Measurements from ENCODE around the gene FRAS1.

FRAS1 gene

DNA sequence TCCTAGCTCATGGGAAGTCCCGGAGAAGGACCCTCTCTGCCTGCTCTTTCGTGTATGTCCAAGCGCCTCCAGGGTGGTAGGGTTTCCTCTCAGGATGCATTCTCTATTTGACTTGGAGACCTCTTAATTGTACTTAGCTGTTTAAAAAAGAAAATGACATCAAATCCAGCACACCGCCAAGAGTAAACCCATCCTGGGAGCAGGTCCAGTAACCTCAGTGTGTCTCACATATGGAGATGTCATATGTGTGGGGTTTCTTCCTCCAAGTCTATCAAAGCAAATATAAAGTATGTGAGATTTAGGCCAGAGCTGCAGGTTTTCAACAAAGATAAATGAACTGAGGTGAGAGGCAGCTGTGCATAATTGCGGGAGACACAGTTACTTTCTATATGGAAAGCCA lies 285.0 kb downstream of the FRAS1 start:
- TF ChIP-seq, protein P1, sequence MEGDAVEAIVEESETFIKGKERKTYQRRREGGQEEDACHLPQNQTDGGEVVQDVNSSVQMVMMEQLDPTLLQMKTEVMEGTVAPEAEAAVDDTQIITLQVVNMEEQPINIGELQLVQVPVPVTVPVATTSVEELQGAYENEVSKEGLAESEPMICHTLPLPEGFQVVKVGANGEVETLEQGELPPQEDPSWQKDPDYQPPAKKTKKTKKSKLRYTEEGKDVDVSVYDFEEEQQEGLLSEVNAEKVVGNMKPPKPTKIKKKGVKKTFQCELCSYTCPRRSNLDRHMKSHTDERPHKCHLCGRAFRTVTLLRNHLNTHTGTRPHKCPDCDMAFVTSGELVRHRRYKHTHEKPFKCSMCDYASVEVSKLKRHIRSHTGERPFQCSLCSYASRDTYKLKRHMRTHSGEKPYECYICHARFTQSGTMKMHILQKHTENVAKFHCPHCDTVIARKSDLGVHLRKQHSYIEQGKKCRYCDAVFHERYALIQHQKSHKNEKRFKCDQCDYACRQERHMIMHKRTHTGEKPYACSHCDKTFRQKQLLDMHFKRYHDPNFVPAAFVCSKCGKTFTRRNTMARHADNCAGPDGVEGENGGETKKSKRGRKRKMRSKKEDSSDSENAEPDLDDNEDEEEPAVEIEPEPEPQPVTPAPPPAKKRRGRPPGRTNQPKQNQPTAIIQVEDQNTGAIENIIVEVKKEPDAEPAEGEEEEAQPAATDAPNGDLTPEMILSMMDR (IDR thresholded peaks at IDR 0.05; ENCODE audit: low read depth, low read length) = no peak
- H3K4me3 ChIP-seq (ENCODE audit: low read depth, low read length) = no peak overlapping the region

DNA sequence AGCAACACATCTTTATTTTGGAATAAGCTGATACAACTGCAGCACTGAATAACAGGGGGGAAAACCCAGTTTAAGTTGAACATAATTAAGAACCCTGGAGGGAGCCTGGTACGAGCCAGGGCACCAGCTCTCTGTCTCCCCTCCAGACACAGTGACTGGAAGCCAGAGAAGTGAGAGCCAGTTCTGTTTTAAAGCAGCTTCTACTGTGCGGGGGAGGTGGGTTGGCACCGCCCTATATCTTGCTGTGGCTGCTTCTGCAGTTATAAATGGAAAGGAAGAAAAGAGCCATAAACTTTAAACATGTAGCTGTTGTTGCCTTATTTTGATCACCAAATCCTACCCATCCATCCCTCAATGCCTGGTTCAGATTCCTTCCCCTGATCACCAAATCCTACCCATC lies 286.6 kb downstream of the FRAS1 start:
- no peak overlapping the region for H3K4me3 ChIP-seq (ENCODE audit: low read depth, low read length)
- TF ChIP-seq, protein P1 (IDR thresholded peaks at IDR 0.05; ENCODE audit: low read depth, low read length) = no peak

- TF ChIP-seq, protein P1 (IDR thresholded peaks at IDR 0.05; ENCODE audit: low read depth, low read length) = no peak
- no peak overlapping the region for H3K4me3 ChIP-seq (ENCODE audit: low read depth, low read length)
These were observed 288.1 kb downstream of the FRAS1 start for GRCh38 chr4:78345237-78345636.

DNA sequence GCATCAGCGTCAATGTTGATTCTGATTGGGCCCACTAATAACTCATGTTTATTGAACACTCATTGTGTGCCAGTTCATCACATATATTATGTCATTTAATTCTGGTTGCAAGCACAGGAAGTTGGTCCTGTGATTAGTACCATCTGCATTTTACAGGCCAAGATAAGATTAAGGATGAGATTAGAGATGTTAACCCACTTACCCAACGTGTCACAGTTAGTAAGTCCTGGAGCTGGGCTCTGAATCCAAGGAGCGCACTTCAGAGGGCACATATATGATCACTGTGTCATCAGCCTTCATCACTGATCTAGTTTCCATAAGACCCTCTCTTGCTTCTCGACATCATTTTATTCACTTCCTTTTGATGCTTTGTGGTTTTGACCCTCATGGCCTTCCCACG lies 289.1 kb downstream of the FRAS1 start:
- TF ChIP-seq, protein P1 (IDR thresholded peaks at IDR 0.05; ENCODE audit: low read depth, low read length) = no peak
- H3K4me3 ChIP-seq (ENCODE audit: low read depth, low read length) = no peak overlapping the region

- TF ChIP-seq, protein P1 (IDR thresholded peaks at IDR 0.05; ENCODE audit: low read depth, low read length) = no peak
These were observed 290.4 kb downstream of the FRAS1 start for GRCh38 chr4:78347527-78347926.

GRCh38 chr4:78353921-78354320 lies 296.8 kb downstream of the FRAS1 start:
- TF ChIP-seq, protein P1 (IDR thresholded peaks at IDR 0.05; ENCODE audit: low read depth, low read length) = no peak

More at GRCh38 chr4:78347527-78347926, 290.4 kb downstream of the FRAS1 start:
- no peak overlapping the region for H3K4me3 ChIP-seq (ENCODE audit: low read depth, low read length)

GRCh38 chr4:78354782-78355181 lies 297.7 kb downstream of the FRAS1 start:
- no peak overlapping the region for H3K4me3 ChIP-seq (ENCODE audit: low read depth, low read length)
- TF ChIP-seq, protein P1 (IDR thresholded peaks at IDR 0.05; ENCODE audit: low read depth, low read length) = no peak

More at GRCh38 chr4:78353921-78354320, 296.8 kb downstream of the FRAS1 start:
- H3K4me3 ChIP-seq (ENCODE audit: low read depth, low read length) = no peak overlapping the region
